Tibial nerve (tissue), 4 donors: Measurements from ENCODE around the gene TRPM4. TPM values are rescaled to one million over a fixed set of nuclear protein-coding genes. Genes with fewer than 3 reads are reported as not detected.
"Not testable (repeated sequence)": the region's sequence is repeated elsewhere in the genome, so short reads cannot be mapped to it uniquely, and the experiment has no call there.

Experiments
- DNase-seq, 2 donors: peaks; one replicate each; pipeline ENCODE4 v3.0.0-alpha.2; 2019; ENCODE audit warnings: low spot score in 2 of 2
- H3K27ac ChIP-seq, 4 donors: fragments of 200-600 bp; sonication (generic) in 3 of 4; one replicate each; pipeline ENCODE4 v1.5.1; 2017 to 2019; ENCODE audit warnings: mild to moderate bottlenecking in 1 of 4
- H3K27me3 ChIP-seq, 2 donors: fragments of 200-600 bp; sonication (generic) in 1 of 2; one replicate each; pipeline versions ENCODE4 v1.5.1 to v1.6.0; 2017 to 2019
- H3K36me3 ChIP-seq, 3 donors: fragments of 200-600 bp; sonication (generic); one replicate each; pipeline ENCODE4 v1.5.1; 2018 to 2019
- H3K4me1 ChIP-seq, 4 donors: fragments of 200-600 bp; sonication (generic) in 3 of 4; one replicate each; pipeline ENCODE4 v1.5.1; 2017 to 2019
- H3K4me3 ChIP-seq, 4 donors: fragments of 200-600 bp; sonication (generic) in 3 of 4; one replicate each; pipeline ENCODE4 v1.5.1; 2017 to 2019; ENCODE audit warnings: mild to moderate bottlenecking in 1 of 4, moderate library complexity in 1 of 4
- H3K9me3 ChIP-seq, 4 donors: fragments of 200-600 bp; sonication (generic) in 3 of 4; one replicate each; pipeline ENCODE4 v1.5.1; 2017 to 2019
- EP300 ChIP-seq, 2 donors: sonication (generic); formaldehyde crosslinking; IDR thresholded peaks; one replicate each; pipeline ENCODE4 v1.6.1; 2017; ENCODE audit warnings: antibody characterized with exemption in 2 of 2, mild to moderate bottlenecking in 1 of 2
- POLR2A ChIP-seq, 2 donors: fragments of 450-650 bp; IDR thresholded peaks; one replicate each; pipeline ENCODE4 v1.6.1; 2017; ENCODE audit warnings: antibody characterized with exemption in 2 of 2, mild to moderate bottlenecking in 2 of 2, moderate library complexity in 2 of 2
- WGBS, 2 donors: methylation state at CpG; one replicate each; pipeline ENCODE4 v1.1.5; 2018; 5-methylcytosine and 5-hydroxymethylcytosine counted together
- total RNA-seq, 4 donors: library from RNA; depleted of rRNA; stranded (reverse); fragments of >200 nt; gene quantifications; one replicate each; pipeline ENCODE4 v1.1.0, GENCODE V29; 2016
- TF ChIP-seq, protein P1 (sequence below), 5 experiments: fragments of 200-600 bp in 3 of 5; fragments of 450-650 bp in 2 of 5; sonication (generic) in 3 of 5; IDR thresholded peaks; one replicate each; pipeline ENCODE4 v1.5.1; 2016 to 2019; ENCODE audit warnings: antibody characterized with exemption in 5 of 5, mild to moderate bottlenecking in 3 of 5, moderate library complexity in 2 of 5

Gene TRPM4
- total RNA-seq, 4 donors from 2014 or later = 12.6 to 22.4 (median 16.7) TPM

DNA sequence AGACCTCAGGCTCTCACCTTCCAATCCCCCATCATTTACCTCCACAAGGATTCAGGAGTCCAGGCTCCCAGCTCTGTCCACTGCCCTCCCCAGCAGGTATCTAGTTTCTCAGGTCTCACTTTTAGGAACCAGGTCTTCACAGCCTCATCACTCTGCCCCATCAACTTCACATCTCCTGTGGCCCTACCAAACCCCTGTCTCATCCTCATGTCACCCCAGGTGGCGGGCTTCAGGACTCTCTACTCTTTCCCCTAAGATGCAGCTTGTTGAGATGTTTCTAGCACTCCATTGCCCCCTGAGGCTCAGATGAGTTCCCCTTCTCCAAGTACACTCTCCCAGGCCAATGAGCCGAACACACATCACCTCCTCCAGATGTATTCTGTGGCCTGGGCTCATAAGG is 36.7 kb upstream of the TRPM4 start:
- TF ChIP-seq EP300 (IDR thresholded peaks at IDR 0.05) (no peak), POLR2A (IDR thresholded peaks at IDR 0.05) (no peak)
- TF ChIP-seq, protein P1, sequence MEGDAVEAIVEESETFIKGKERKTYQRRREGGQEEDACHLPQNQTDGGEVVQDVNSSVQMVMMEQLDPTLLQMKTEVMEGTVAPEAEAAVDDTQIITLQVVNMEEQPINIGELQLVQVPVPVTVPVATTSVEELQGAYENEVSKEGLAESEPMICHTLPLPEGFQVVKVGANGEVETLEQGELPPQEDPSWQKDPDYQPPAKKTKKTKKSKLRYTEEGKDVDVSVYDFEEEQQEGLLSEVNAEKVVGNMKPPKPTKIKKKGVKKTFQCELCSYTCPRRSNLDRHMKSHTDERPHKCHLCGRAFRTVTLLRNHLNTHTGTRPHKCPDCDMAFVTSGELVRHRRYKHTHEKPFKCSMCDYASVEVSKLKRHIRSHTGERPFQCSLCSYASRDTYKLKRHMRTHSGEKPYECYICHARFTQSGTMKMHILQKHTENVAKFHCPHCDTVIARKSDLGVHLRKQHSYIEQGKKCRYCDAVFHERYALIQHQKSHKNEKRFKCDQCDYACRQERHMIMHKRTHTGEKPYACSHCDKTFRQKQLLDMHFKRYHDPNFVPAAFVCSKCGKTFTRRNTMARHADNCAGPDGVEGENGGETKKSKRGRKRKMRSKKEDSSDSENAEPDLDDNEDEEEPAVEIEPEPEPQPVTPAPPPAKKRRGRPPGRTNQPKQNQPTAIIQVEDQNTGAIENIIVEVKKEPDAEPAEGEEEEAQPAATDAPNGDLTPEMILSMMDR (IDR thresholded peaks at IDR 0.05) = no peak
- Histone ChIP-seq H3K4me3 (no peak overlapping the region), H3K4me1 (peaks cover 0 to 38% (median 21%) of the 10 kb centered on the region in 4 donors), H3K36me3 (peaks cover 0 to 3% (median 0%) of the 10 kb centered on the region in 3 donors), H3K27ac (no peak overlapping the region), H3K27me3 (peaks cover 0 to 7% of the 10 kb centered on the region in 2 donors), H3K9me3 (no peaks in the 10 kb centered on the region)
- 89 to 90% methylated on average over 2 of the region's 2 CpGs for WGBS, 2 donors
- no peak for DNase-seq

DNA sequence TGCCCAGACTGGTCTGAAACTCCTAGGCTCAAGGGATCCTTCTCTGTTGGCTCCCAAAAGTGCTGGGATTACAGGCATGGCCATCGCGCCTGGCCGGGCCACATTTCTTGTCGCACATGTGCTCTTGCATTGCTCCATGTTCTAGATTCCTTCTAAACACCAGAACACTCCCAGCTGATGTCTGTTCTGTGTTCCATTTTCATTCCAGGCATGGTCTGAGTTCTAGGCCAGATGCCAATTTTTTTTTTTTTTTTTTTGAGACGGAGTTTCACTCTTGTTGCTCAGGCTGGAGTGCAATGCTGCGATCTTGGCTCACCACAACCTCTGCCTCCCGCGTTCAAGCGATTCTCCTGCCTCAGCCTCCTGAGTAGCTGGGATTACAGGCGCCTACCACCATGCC is 35.8 kb upstream of the TRPM4 start:
- Histone ChIP-seq H3K4me1 (peaks cover 0 to 31% (median 21%) of the 10 kb centered on the region in 4 donors), H3K27me3 (peaks cover 0 to 13% of the 10 kb centered on the region in 2 donors)
- H3K27ac ChIP-seq, H3K36me3 ChIP-seq, H3K4me3 ChIP-seq, DNase-seq, H3K9me3 ChIP-seq: not testable (repeated sequence)
- 79 to 81% methylated on average over 10 of the region's 10 CpGs for WGBS, 2 donors

DNA sequence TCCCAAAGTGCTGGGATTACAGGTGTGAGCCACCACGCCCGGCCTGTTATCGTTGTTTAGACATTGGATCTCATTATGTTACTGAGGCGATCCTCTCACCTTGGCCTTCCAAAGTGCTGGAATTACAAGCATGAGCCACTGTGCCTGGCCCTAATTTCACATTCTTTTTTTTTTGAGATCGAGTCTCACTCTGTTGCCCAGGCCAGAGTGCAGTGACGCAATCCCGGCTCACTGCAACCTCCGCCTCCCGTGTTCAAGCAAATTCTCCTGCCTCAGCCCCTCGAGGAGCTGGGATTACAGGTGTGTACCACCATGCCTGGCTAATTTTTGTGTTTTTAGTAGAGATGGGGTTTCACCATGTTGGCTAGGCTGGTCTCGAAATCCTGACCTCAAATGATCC is 34.3 kb upstream of the TRPM4 start:
- peaks cover 0 to 14% of the 10 kb centered on the region in 2 donors for H3K27me3 ChIP-seq
- peaks cover 0 to 27% (median 18%) of the 10 kb centered on the region in 4 donors for H3K4me1 ChIP-seq
- 88 to 92% methylated on average over 11 of the region's 11 CpGs for WGBS, 2 donors
- not testable (repeated sequence) for H3K27ac ChIP-seq, H3K4me3 ChIP-seq, H3K9me3 ChIP-seq, H3K36me3 ChIP-seq, DNase-seq

DNA sequence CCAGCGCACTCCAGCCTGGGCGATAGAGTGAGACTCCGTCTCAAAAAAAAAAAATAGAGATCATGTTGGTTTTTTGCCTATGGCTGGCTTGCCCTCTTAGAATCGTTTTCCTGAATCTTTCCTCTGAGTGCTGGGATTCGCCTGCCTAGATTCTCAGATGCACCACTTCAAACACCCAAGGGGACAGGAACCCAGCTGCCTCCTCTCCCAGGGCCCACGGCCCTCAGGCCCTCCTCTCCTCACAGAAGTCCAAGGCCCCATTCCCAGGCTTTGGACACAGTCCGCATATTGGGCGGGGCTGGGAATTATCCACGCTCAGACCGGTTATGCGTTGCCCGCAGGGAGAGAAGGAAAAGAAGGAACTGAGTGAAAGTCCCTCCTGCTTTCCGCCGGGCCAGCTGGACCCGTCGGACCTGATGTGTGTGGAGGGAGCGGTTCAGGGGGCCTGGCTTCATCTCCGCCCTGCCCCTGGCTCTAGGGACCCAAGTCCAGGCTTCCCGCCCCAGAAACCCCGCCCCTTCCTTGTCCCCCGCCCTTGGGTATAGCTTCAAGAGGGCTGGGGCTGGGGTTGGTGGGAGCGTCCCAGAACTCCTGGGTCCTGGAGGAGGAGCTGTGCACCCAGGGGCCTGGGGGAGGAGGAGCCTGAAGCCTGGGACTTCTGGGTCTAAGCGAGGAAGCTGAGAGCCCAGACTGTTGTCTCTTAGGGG is 32.4 kb upstream of the TRPM4 start:
- no peak for DNase-seq
- H3K4me3 ChIP-seq = no peak overlapping the region
- 22 to 27% methylated on average over 21 to 22 of the region's 23 CpGs for WGBS, 2 donors
- no peak overlapping the region for H3K27ac ChIP-seq
- H3K9me3 ChIP-seq = no peaks in the 10 kb centered on the region
- TF ChIP-seq, protein P1 (IDR thresholded peaks at IDR 0.05) = no peak
- TF ChIP-seq POLR2A (IDR thresholded peaks at IDR 0.05) = no peak
- TF ChIP-seq EP300 (IDR thresholded peaks at IDR 0.05) = no peak
- H3K36me3 ChIP-seq = no peaks in the 10 kb centered on the region
- H3K4me1 ChIP-seq = peaks cover 0 to 20% (median 12%) of the 10 kb centered on the region in 4 donors
- H3K27me3 ChIP-seq = peaks cover 0 to 14% of the 10 kb centered on the region in 2 donors

DNA sequence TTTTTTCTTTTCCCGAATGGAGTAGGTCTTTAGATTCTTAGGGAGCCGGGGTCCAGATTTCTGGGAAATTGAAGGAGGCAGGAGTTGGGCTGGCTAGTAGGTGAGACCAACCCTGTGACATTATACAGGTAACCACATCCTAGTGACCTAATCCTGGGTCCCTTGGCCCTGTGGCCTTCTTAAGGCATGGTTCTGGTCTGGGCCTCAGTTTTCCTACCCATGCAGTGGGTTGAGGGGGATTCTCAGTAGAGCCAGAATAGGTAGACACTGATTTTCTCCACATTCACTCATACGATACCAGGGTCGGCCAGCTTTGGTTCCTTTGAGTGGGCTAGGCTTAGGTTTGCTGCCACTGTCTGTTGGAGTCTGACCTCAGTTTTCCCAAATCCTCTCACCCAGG is 31.0 kb upstream of the TRPM4 start:
- Histone ChIP-seq H3K27me3 (peaks cover 0 to 14% of the 10 kb centered on the region in 2 donors), H3K27ac (no peak overlapping the region), H3K9me3 (no peaks in the 10 kb centered on the region), H3K36me3 (no peaks in the 10 kb centered on the region), H3K4me1 (peaks cover 0 to 18% (median 10%) of the 10 kb centered on the region in 4 donors), H3K4me3 (no peak overlapping the region)
- WGBS, 2 donors = 80 to 93% methylated on average over 4 of the region's 4 CpGs
- TF ChIP-seq EP300 (IDR thresholded peaks at IDR 0.05) (no peak), POLR2A (IDR thresholded peaks at IDR 0.05) (no peak)
- TF ChIP-seq, protein P1 (IDR thresholded peaks at IDR 0.05) = no peak
- no peak for DNase-seq

DNA sequence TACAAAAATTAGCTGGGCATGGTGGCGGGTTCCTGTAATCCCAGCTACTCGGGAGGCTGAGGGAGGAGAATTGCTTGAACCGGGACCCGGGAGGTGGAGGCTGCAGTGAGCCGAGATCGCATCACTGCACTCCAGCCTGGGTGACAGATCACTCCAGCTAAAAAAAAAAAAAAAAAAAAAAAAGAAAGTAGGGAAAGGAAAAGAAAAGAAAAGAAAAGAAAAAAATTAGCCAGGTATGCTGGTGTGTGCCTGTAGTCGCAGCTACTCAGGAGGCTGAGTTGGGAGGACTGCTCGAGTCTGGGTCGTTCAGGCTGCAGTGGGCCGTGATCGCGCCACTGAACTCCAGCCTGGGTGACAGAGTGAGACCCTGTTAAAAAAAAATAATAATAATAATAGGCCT is 30.4 kb upstream of the TRPM4 start:
- not testable (repeated sequence) for H3K27ac ChIP-seq, DNase-seq, H3K4me3 ChIP-seq, H3K36me3 ChIP-seq, H3K9me3 ChIP-seq
- 96% methylated on average over 12 of the region's 12 CpGs for WGBS, 2 donors
- H3K27me3 ChIP-seq = peaks cover 0 to 14% of the 10 kb centered on the region in 2 donors
- H3K4me1 ChIP-seq = peaks cover 0 to 18% (median 10%) of the 10 kb centered on the region in 4 donors
